Heart right ventricle (tissue), 16 donors: ENCODE data around the gene AKAP17A. TPM values are rescaled to one million over a fixed set of nuclear protein-coding genes. Genes with fewer than 3 reads are reported as not detected.

ENCODE experiments used
- ATAC-seq, 8 donors: fragments of 200-7000 bp; cut with Tn5 transposase; one replicate each; pipeline ENCODE4 v1.9.1; 2020; ENCODE audit warnings: mild to moderate bottlenecking in 8 of 8, moderate library complexity in 8 of 8, moderate number of reproducible peaks in 1 of 8
- DNase-seq, 2 donors: peaks; one replicate each; pipeline ENCODE4 v3.0.0-alpha.2; 2020
- H3K27ac ChIP-seq, 10 donors: fragments of 200-600 bp; sonication (generic) in 2 of 10; one replicate each; pipeline versions ENCODE4 v1.5.0 to v1.8.0; 2020 to 2022; ENCODE audit warnings: mild to moderate bottlenecking in 3 of 10
- H3K27me3 ChIP-seq, 7 donors: fragments of 200-600 bp; one replicate each; pipeline ENCODE4 v1.8.0; 2021 to 2022; ENCODE audit warnings: mild to moderate bottlenecking in 2 of 7
- H3K36me3 ChIP-seq, 9 donors: fragments of 200-600 bp; sonication (generic) in 1 of 9; one replicate each; pipeline versions ENCODE4 v1.5.0 to v1.8.0; 2020 to 2022; ENCODE audit warnings: mild to moderate bottlenecking in 2 of 9
- H3K4me1 ChIP-seq, 9 donors: fragments of 200-600 bp; sonication (generic) in 1 of 9; one replicate each; pipeline versions ENCODE4 v1.5.0 to v1.8.0; 2020 to 2022; ENCODE audit warnings: mild to moderate bottlenecking in 4 of 9
- H3K4me3 ChIP-seq, 10 donors: fragments of 200-600 bp; sonication (generic) in 2 of 10; one replicate each; pipeline versions ENCODE4 v1.5.0 to v1.8.0; 2020 to 2022; ENCODE audit warnings: mild to moderate bottlenecking in 7 of 10, moderate library complexity in 2 of 10
- H3K9me3 ChIP-seq, 11 donors: fragments of 200-600 bp in 10 of 11; sonication (generic) in 2 of 11; one replicate each; pipeline versions ENCODE4 v1.5.0 to v1.8.0; 2013 to 2022; ENCODE audit warnings: mild to moderate bottlenecking in 2 of 11, control low read depth in 1 of 11, moderate library complexity in 1 of 11
- WGBS, 2 donors: extraction: QIAGEN DNeasy Blood & Tissue Kit; methylation state at CpG; one replicate each; pipeline ENCODE4 v1.1.7; 2013; ENCODE audit warnings: inconsistent platforms in 1 of 2; 5-methylcytosine and 5-hydroxymethylcytosine counted together
- intact Hi-C, 10 donors: fragments of 100-400 bp; cut with DNase I; formaldehyde crosslinking; loops; one replicate each; pipeline versions ENCODE4 v1.11.1 to v1.14.2; 2022
- polyA plus RNA-seq, 2 donors: library from polyadenylated mRNA; stranded (reverse); fragments of 200-250 nt; gene quantifications; one replicate each; pipeline ENCODE4 v1.2.3, GENCODE V29; 2013
- total RNA-seq, 10 donors: library from RNA; stranded (reverse); fragmentation: NEBNext Ultra II Directional in 3 of 10; extraction: Animal tissue kit (Norgen Biotek cat#: 25700) in 3 of 10; gene quantifications; one replicate each; pipeline versions ENCODE4 v1.2.1 to v1.2.4, GENCODE V29; 2021 to 2023
- TF ChIP-seq, protein P1 (sequence below), 9 donors: fragments of 200-600 bp; sonication (generic) in 2 of 9; IDR thresholded peaks; one replicate each; pipeline versions ENCODE4 v1.5.0 to v1.8.0; 2021 to 2022; ENCODE audit warnings: antibody characterized with exemption in 9 of 9, mild to moderate bottlenecking in 5 of 9, moderate library complexity in 1 of 9
- donor health status: Arrhythmogenic right ventricular cardiomyopathy.
- donor health status: ischemic (EF 13 %, LVEDD 7.1; RV severe dilation, severe dysfunction).
- donor health status: healthy with polysubstance abuse.
- donor health status: DM: no; HTN: yes; CAD: no.
- donor health status: DM: no; HTN: no; CAD: no.
- donor health status: ischemic (EF 25% LVEDD 6.9; RV normal size, moderate dysfunction).
- donor health status: ischemic (EF 25% LVEDD 5.7; RV mildly dilated, moderate dysfunction).
- donor health status: healthy.
- donor health status: DM: yes; HTN: yes; CAD: no.
- donor health status: Ischemic cardiomyopathy.
- donor health status: ischemic (EF 35%, LVEDD 5.7; RV mildly dilated, moderate dysfunction).
- donor health status: nonischemic (EF 11% LVEDD 7.7; RV severe dilation, severe dysfunction).
- donor health status: DM: yes; HTN: yes; CAD: no.
- donor health status: PGD.
- donor health status: ischemic (EF 29% LVEDD 5.4; RV normal size, mild dysfunction).
- donor health status: nonischemic (EF 23%, LVEDD 6.1; RV moderate dilation, normal function).

Gene AKAP17A
- total and polyA plus RNA-seq, 12 donors, result 12.2 to 35.6 (median 16.8) TPM

DNA sequence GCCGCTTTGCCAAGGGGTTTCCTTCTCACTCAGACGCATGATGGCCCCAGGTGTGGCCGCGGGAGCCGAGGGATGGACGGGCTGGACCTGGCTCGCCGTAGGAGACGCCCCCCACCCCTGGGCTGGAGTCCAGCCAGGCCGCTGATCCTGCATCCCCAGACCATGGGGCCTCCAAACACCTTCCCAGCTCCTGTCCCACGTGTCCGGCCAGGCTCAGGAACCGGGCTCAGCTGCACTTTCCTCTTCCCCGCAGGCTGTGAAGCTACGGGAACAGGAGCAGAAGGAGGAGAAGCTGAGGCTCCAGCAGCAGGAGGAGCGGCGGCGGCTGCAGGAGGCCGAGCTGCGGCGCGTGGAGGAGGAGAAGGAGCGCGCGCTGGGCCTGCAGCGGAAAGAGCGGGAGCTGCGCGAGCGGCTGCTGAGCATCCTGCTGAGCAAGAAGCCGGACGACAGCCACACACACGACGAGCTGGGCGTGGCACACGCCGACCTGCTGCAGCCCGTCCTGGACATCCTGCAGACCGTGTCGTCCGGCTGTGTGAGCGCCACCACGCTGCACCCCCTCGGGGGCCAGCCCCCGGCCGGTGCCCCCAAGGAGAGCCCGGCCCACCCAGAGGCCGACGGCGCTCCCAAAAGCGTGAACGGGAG lies 9.1 kb downstream of the AKAP17A start:
- ATAC-seq (peak in 1 of 8 donors; percentile 34), DNase-seq (no peak)
- H3K4me3 ChIP-seq, result no peak overlapping the region
- H3K27ac ChIP-seq, result no peak overlapping the region
- no peaks in the 10 kb centered on the region for H3K27me3 ChIP-seq
- H3K36me3 ChIP-seq, result peaks cover 6 to 84% (median 66%) of the 10 kb centered on the region in 9 donors
- peaks cover 0 to 7% (median 0%) of the 10 kb centered on the region in 9 donors for H3K4me1 ChIP-seq
- intact Hi-C loops, result no loop called here
- H3K9me3 ChIP-seq, result peaks cover 0 to 10% (median 0%) of the 10 kb centered on the region in 11 donors
- TF ChIP-seq, protein P1, sequence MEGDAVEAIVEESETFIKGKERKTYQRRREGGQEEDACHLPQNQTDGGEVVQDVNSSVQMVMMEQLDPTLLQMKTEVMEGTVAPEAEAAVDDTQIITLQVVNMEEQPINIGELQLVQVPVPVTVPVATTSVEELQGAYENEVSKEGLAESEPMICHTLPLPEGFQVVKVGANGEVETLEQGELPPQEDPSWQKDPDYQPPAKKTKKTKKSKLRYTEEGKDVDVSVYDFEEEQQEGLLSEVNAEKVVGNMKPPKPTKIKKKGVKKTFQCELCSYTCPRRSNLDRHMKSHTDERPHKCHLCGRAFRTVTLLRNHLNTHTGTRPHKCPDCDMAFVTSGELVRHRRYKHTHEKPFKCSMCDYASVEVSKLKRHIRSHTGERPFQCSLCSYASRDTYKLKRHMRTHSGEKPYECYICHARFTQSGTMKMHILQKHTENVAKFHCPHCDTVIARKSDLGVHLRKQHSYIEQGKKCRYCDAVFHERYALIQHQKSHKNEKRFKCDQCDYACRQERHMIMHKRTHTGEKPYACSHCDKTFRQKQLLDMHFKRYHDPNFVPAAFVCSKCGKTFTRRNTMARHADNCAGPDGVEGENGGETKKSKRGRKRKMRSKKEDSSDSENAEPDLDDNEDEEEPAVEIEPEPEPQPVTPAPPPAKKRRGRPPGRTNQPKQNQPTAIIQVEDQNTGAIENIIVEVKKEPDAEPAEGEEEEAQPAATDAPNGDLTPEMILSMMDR (IDR thresholded peaks at IDR 0.05), result no peak
- WGBS, 2 donors, result 96 to 98% methylated on average over 52 of the region's 52 CpGs

DNA sequence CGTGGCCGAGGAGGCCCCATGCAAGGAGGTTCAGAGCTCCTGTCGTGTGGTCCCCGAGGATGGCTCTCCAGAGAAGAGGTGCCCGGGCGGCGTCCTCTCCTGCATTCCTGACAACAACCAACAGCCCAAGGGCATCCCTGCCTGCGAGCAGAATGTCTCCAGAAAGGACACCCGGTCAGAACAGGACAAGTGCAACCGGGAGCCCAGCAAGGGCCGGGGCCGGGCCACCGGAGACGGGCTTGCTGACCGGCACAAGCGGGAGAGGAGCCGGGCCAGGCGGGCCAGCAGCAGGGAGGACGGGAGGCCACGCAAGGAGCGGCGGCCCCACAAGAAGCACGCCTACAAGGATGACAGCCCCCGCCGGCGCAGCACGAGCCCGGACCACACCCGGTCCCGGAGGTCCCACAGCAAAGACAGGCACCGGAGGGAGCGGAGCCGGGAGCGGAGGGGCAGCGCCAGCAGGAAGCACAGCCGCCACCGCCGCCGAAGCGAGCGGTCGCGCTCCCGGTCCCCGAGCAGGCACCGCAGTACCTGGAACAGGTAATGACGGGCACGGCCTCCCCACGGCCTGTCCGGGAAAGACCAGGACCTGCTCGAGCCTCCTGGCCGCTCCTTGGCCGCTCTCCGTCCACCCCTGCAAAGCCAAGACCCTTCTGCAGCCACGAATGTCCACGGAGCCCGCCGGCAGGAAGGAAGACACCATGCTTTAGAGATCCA lies 9.8 kb downstream of the AKAP17A start:
- intact Hi-C loops, result no loop called here
- no peak overlapping the region for H3K4me3 ChIP-seq
- H3K4me1 ChIP-seq, result peaks cover 0 to 7% (median 0%) of the 10 kb centered on the region in 9 donors
- no peak for DNase-seq
- TF ChIP-seq, protein P1 (IDR thresholded peaks at IDR 0.05), result no peak
- peak in 2 of 8 donors; percentile 4 to 32 for ATAC-seq
- H3K9me3 ChIP-seq, result peaks cover 0 to 10% (median 0%) of the 10 kb centered on the region in 11 donors
- H3K36me3 ChIP-seq, result peaks cover 6 to 77% (median 60%) of the 10 kb centered on the region in 9 donors
- no peaks in the 10 kb centered on the region for H3K27me3 ChIP-seq
- H3K27ac ChIP-seq, result no peak overlapping the region
- 98% methylated on average over 47 to 58 of the region's 58 CpGs for WGBS, 2 donors

DNA sequence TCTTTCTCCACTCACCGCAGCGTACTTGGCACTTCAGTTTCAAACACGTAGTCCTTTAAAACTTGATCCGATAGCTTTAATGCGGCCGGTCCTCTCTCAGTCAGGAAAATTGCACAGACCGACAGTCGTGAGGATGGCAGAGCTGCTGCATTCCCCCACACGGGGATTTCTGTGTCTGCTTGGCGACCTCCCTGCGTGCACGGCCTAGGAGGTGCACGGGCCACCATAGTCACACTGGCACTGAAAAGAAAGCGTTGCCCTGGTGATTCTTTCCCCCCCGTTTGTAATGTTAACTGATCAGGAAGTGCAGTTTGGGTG lies 10.3 kb downstream of the AKAP17A start:
- Histone ChIP-seq H3K4me1 (peaks cover 0 to 7% (median 0%) of the 10 kb centered on the region in 9 donors), H3K27me3 (no peaks in the 10 kb centered on the region), H3K4me3 (no peak overlapping the region), H3K36me3 (peaks cover 6 to 75% (median 59%) of the 10 kb centered on the region in 9 donors), H3K27ac (no peak overlapping the region), H3K9me3 (peaks cover 0 to 10% (median 0%) of the 10 kb centered on the region in 11 donors)
- intact Hi-C loops, result no loop called here
- WGBS, 2 donors, result 91 to 94% methylated on average over 15 of the region's 15 CpGs
- DNase-seq, result no peak
- TF ChIP-seq, protein P1 (IDR thresholded peaks at IDR 0.05), result no peak
- ATAC-seq, result no peak

DNA sequence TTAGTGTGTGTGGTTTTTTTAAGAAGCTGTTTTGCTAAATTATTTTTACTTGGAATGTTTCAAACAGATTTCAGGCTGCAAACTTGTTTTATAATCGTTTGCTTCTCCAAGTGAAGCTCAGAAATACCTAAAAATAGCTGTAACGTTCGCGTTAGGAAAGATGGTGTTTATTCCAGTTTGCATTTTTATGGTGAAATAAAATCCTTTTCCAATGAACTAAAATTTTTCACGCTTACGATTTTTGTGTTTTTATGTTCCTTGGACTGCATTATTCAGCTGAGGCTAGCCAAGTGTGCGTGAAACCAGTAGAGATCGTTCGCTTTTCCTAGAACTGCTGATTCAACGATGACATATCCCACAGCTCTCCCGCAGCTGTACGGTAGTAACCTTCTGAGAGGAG lies 10.9 kb downstream of the AKAP17A start:
- Histone ChIP-seq H3K27me3 (no peaks in the 10 kb centered on the region), H3K4me3 (no peak overlapping the region), H3K9me3 (peaks cover 0 to 10% (median 0%) of the 10 kb centered on the region in 11 donors), H3K27ac (no peak overlapping the region), H3K4me1 (peaks cover 0 to 7% (median 0%) of the 10 kb centered on the region in 9 donors), H3K36me3 (peaks cover 6 to 71% (median 54%) of the 10 kb centered on the region in 9 donors)
- TF ChIP-seq, protein P1 (IDR thresholded peaks at IDR 0.05), result no peak
- 97 to 99% methylated on average over 12 of the region's 12 CpGs for WGBS, 2 donors
- no peak for ATAC-seq
- intact Hi-C loops, result no loop called here
- DNase-seq, result no peak
